DLD1 (cell line): Measurements from ENCODE around the gene C2orf42.
"Not testable (repeated sequence)": the region's sequence is repeated elsewhere in the genome, so short reads cannot be mapped to it uniquely, and the experiment has no call there.

Source experiments
- in situ Hi-C: cut with HindIII; loops from 2 replicates; pipeline ENCODE4 v1.10.0; 2017; ENCODE audit warnings: low sequenced_read_pairs

C2orf42 gene

GRCh38 chr2:70190418-70191243 lies at the start of gene C2orf42:
Gene C2orf42, minus strand, starts transcription at chr2:70191019. Its CDS starts 9,034 bp downstream, at chr2:70181985.
- in situ Hi-C loops, result no loop called here

- in situ Hi-C loops, result no loop called here
These were observed 49.8 kb upstream of the C2orf42 start for GRCh38 chr2:70240599-70240998.

GRCh38 chr2:70233926-70234325 lies 43.1 kb upstream of the C2orf42 start:
- in situ Hi-C loops, result no loop called here

DNA sequence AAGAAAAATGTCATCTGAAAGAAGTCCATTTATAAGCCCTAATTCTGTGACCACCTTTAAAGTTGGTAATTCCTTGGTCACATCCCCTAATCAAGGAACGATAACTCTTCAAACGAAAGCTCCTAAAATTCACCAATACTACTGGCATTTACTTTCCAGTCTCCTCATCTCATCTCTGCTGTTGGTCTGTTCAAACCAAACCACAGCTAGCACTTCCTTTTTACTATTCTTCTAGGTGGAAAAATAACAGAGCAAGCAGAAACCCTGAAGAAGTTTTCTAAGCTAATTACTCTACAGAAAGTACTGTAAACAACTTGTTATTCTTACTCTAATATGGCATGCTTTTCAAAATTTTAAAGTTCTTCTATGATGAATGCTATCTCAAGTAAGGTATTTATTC lies 36.0 kb upstream of the C2orf42 start:
- in situ Hi-C loops, result no loop called here

DNA sequence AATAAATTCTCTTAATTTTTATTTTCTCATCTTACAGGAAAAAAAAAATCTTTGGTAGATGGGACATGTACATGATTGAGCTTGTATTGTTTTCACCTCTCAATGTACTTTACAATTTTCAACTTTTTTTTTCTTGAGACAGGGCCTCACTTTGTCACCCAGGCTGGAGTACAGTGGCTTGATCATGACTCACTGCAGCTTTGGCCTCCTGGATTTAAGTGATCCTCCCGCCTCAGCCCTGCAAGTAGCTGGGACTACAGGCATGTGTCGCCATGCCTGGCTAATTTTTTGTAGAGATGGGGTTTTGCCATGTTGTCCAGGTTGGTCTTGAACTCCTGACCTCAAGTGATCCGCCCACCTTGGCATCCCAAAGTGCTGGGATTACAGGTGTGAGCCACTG lies 32.5 kb upstream of the C2orf42 start:
- in situ Hi-C loops, result not testable (repeated sequence)

GRCh38 chr2:70214953-70215549 lies 24.2 kb upstream of the C2orf42 start:
- in situ Hi-C loops, result no loop called here

- in situ Hi-C loops, result no loop called here
These were observed 23.5 kb upstream of the C2orf42 start for GRCh38 chr2:70214365-70214764.

DNA sequence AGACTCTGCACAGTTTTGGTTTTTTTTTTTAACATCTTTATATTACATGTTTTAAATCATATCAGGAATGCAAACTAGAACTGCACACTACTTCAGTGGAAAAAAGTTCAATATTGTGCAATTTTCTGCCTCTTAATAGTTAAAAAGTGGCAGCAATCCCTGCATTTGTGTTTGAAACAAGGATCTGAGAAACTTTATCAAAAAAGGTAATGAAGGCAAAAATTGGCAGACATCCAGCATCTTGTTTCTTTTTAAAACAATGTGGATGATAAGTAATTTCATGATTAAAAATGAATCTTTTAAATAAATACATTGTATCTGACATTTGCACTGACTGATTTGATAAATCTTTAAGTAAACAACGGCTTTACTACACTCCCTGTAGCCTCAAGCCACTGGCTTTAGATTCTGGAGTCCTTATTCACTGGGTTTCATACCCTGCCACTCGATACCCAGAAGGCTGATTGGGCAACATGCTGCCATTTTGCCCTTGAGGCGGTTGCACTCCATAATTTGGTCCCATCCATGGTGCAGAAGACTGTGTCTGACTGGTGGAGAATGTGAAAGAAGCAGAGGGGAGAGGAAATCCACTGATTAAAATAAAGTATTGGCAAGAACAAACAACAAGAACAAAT lies 21.6 kb upstream of the C2orf42 start:
- in situ Hi-C loops, result no loop called here

DNA sequence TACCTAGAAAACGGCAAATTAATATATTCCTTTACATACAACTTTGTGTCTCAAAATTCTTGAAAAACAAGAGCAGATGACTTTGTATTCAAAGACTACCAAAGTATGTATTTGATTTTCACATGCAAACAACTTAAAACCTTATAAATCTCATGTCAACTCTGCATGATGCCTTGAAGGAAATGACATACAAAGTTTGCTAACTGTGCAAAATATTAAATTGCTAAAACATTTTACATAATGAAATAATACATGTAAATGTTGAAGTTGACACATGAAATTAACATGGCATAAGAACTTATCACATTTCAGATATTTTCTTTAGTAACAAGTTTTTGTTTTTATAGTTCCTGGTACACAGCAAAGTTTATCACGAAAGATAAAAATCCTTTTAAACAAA lies 20.8 kb upstream of the C2orf42 start:
- in situ Hi-C loops, result no loop called here

- in situ Hi-C loops, result no loop called here
These were observed 13.6 kb upstream of the C2orf42 start for GRCh38 chr2:70204452-70204851.

GRCh38 chr2:70203086-70203485 lies 12.3 kb upstream of the C2orf42 start:
- in situ Hi-C loops, result no loop called here

DNA sequence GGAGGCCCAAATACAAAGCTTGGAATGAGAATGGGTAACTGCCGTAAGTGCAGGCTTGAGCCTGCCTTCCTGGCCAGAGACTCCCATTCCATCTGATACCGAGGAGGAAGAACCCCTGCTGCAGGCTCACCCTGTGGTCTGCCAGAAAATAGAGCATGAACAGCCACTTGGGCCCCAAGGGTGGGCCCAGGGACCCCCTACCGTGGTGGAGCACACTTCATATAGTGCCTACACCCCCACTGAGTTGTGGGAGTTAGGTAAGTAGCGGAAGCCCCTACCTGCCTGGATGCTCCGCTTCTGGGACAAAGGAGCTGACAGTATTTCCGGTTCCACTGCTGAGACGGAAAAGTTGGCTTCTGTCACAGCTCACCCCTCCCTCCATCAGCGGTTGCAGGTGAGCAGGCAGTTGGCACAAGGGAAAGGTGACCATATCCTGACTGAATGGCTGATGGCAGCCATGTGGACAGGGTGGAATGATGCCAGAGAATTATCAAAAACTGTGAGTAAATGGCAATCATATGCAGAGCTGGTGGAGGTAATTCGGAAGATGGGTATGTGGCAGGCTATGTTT lies 11.5 kb upstream of the C2orf42 start:
- in situ Hi-C loops, result no loop called here

DNA sequence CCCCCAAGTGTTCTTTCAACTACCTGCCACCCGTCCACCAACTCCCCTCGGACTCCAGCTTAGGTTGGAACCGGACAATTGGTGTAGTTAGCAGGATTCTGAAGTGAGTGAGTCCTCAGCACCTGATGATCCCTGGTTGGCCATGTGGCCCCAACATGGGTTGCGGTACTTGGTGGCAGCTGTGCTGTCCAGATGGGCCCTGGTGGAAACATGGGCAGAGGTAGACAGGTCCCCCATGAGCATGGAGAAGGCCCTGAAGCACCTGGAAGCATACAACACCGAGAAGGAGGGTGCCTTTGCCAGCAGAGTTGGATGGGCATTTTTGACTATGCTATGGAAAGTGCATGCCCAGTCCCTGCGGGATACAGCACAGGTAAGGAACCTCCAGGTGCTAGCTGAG lies 11.0 kb upstream of the C2orf42 start:
- in situ Hi-C loops, result no loop called here

DNA sequence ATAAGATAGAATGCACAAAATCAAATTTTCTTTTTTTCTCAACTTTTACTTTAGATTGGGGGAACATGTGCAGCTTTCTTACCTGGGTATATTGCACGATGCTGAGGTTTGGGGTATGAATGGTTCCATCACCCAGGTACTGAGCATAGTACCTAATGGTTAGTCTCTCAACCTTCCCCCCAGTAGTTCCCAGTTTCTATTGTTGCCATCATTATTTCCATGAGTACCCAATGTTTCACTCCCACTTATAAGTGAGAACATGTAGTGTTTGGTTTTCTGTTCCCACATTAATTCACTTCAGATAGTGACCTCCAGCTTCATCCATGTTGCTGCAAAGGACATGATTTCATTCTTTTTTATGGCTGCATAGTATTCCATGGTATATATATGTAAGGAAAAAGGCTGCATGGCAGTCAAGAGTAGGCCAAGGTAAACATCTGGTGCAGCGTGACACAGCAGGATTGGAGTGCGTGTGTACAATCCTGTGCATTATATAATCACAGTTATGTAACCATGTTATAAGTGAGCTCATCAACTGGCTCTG lies 10.5 kb upstream of the C2orf42 start:
- in situ Hi-C loops, result no loop called here

- in situ Hi-C loops, result loop anchor here (5.0 kb wide), 1 partner anchor 57 kb away; no protein-coding TSS in a partner anchor
These were observed 8.6 kb upstream of the C2orf42 start for GRCh38 chr2:70199320-70199864.

- in situ Hi-C loops, result no loop called here
These were observed 1.7 kb upstream of the C2orf42 start for GRCh38 chr2:70192516-70192915.

DNA sequence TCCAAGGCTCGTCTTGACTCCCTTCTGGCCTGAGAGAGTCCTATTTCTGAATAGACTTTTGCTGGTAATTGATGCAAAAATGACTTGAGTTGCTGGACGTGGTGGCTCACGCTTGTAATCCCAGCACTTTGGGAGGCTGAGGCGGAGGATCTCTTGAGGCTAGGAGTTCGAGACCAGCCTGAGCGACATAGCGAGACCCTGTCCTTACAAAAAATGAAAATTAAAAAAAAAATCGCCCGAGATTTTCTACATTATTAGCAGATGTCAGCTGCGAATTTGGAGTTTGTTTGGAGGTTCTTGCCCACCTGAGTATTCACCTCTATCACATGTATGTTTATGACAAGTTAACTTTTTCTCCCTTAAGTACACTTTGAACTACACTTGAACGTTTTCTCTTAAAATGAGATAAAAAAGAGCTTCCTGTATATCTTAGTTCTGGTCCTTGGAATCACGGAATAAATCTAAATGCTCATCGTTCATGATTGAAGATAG lies 471 bp upstream of the C2orf42 start:
- in situ Hi-C loops, result no loop called here

DNA sequence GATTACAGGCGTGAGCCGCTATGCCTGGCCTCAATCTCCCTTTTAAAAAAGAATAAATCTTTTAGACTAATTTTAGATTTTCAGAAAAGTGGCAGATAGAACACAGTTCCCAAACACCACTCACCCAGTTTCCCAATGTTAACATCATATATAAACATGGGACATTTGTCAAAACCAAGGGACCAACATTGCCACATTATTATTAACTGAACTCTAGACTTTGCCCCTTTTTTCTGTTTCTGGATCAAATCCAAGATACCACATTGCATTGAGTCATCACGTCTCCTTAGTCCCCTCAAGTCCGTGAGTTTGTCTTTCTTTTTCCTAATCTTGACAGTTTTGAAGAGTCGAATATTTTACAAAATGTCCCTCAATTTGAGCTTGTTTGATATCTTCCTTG lies 2.4 kb downstream of the C2orf42 start:
- in situ Hi-C loops, result no loop called here

- in situ Hi-C loops, result not testable (repeated sequence)
These were observed 3.6 kb downstream of the C2orf42 start for GRCh38 chr2:70187170-70187569.

GRCh38 chr2:70182689-70183088 lies 8.1 kb downstream of the C2orf42 start:
- in situ Hi-C loops, result no loop called here
